GM08714 (cell line): ENCODE measurements around the gene EFCAB6.

ENCODE experiments used
- H3K4me3 ChIP-seq: fragments of 200-500 bp; sonication (Bioruptor generic); 2 replicates; pipeline ENCODE4 v1.5.1; 2014; ENCODE audit warnings: mild to moderate bottlenecking, low read length, inconsistent platforms
- ZNF274 ChIP-seq: IDR thresholded peaks from 2 replicates; pipeline ENCODE4 v1.6.1; 2012; ENCODE audit warnings: mild to moderate bottlenecking, low read depth, low read length

Gene EFCAB6

GRCh38 chr22:43841742-43842141 lies 29.6 kb upstream of the EFCAB6 start:
- H3K4me3 ChIP-seq, result no peak overlapping the region
- no peak for TF ChIP-seq ZNF274

- TF ChIP-seq ZNF274, result no peak
- no peak overlapping the region for H3K4me3 ChIP-seq
Measured at GRCh38 chr22:43840851-43841250, 28.7 kb upstream of the EFCAB6 start.

- no peak overlapping the region for H3K4me3 ChIP-seq
- no peak for TF ChIP-seq ZNF274
Measured at GRCh38 chr22:43840431-43840830, 28.3 kb upstream of the EFCAB6 start.

GRCh38 chr22:43839781-43840180 lies 27.7 kb upstream of the EFCAB6 start:
- H3K4me3 ChIP-seq, result no peak overlapping the region
- TF ChIP-seq ZNF274, result no peak

GRCh38 chr22:43838571-43839307 lies 26.6 kb upstream of the EFCAB6 start:
- H3K4me3 ChIP-seq, result no peak overlapping the region
- no peak for TF ChIP-seq ZNF274

- no peak for TF ChIP-seq ZNF274
- H3K4me3 ChIP-seq, result no peak overlapping the region
Measured at GRCh38 chr22:43838161-43838560, 26.1 kb upstream of the EFCAB6 start.

- no peak for TF ChIP-seq ZNF274
- H3K4me3 ChIP-seq, result no peak overlapping the region
Measured at GRCh38 chr22:43837666-43838065, 25.6 kb upstream of the EFCAB6 start.

- no peak for TF ChIP-seq ZNF274
- no peak overlapping the region for H3K4me3 ChIP-seq
Measured at GRCh38 chr22:43835736-43836135, 23.6 kb upstream of the EFCAB6 start.

- no peak overlapping the region for H3K4me3 ChIP-seq
- TF ChIP-seq ZNF274, result no peak
Measured at GRCh38 chr22:43835166-43835565, 23.1 kb upstream of the EFCAB6 start.

- TF ChIP-seq ZNF274, result no peak
- no peak overlapping the region for H3K4me3 ChIP-seq
Measured at GRCh38 chr22:43833286-43834240, 21.5 kb upstream of the EFCAB6 start.

- TF ChIP-seq ZNF274, result no peak
- H3K4me3 ChIP-seq, result no peak overlapping the region
Measured at GRCh38 chr22:43832393-43833265, 20.5 kb upstream of the EFCAB6 start.

GRCh38 chr22:43831561-43832392 lies 19.7 kb upstream of the EFCAB6 start:
- no peak overlapping the region for H3K4me3 ChIP-seq
- no peak for TF ChIP-seq ZNF274

GRCh38 chr22:43830931-43831560 lies 18.9 kb upstream of the EFCAB6 start:
- no peak for TF ChIP-seq ZNF274
- H3K4me3 ChIP-seq, result no peak overlapping the region
